ENCODE results near the gene POU2F2. TPM values are rescaled to one million over a fixed set of nuclear protein-coding genes. Genes with fewer than 3 reads are reported as not detected.

The POU2F2 gene
- total and polyA plus RNA-seq, 10 of the 15 experiments (the other 5 are each of a cell fraction or from before 2014, with no cell fraction given): 4.4 to 62.4 (median 37.9) TPM

- BruUV-seq (replicated peaks): no TSS peak
These were observed 66.0 kb downstream of the POU2F2 start for GRCh38 chr19:42066075-42066754.

DNA sequence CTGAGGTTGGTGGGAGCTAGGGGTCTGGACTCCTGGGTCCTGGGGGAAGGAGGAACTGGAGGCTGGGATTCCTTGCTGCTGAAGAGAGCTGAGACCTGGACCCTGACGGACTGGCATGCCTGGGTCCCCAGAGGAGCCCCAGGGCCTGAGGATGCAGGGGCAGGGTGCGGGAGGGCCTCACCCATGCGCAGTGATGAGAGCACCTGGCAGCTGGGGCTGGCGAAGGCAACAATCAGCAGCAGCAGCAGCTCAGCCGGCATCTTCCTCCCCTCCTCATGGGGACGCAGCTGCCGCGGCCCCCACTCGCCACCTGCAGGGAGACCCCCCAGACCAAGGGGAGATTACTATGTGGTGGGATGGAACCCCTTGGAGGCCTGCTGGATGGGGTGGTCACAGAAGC, 66.7 kb downstream of the POU2F2 start:
- CTCF ChIA-PET: interaction anchor here (1.0 kb wide), 1 partner anchor 373 kb away, joined by 3 read pairs; no protein-coding TSS in a partner anchor
- Histone ChIP-seq H4K20me1 (ENCODE audit: control insufficient read depth, insufficient read depth) (no peaks in the 10 kb centered on the region), H3K79me2 (ENCODE audit: control insufficient read depth, insufficient read depth, low read length) (no peaks in the 10 kb centered on the region), H3K4me1 (ENCODE audit: control insufficient read depth, insufficient read depth, low read length) (no peaks in the 10 kb centered on the region), H3K27me3 (replicated peaks in 1 of 2; ENCODE audit: control insufficient read depth in 2 of 2, insufficient read depth in 2 of 2, low read length in 1 of 2) (peaks cover 15 to 16% of the 10 kb centered on the region in 2 experiments), H3K4me2 (ENCODE audit: control insufficient read depth, insufficient read depth) (no peak overlapping the region), H3K4me3 (no peak overlapping the region), H3K36me3 (ENCODE audit: control insufficient read depth in 2 of 2, insufficient read depth in 2 of 2, low read length in 1 of 2) (no peaks in the 10 kb centered on the region), H2AFZ (ENCODE audit: control insufficient read depth, low read depth, low read length) (no peak overlapping the region), H3K9me3 (replicated peaks; ENCODE audit: control insufficient read depth, insufficient read depth, low read length) (no peaks in the 10 kb centered on the region), H3K27ac (ENCODE audit: control insufficient read depth, insufficient read depth) (no peak overlapping the region), H3K9ac (ENCODE audit: control insufficient read depth, insufficient read depth, low read length) (no peak overlapping the region)
- in situ Hi-C loops (cut with MboI) (no loop called here), intact Hi-C loops (cut with micrococcal nuclease; ENCODE audit: unreplicated experiment) (no loop called here)
- RAD21 ChIA-PET (ENCODE audit: unreplicated experiment): no interaction called here
- POLR2A ChIA-PET: interaction anchor here (0.6 kb wide), 1 partner anchor 164 kb away, joined by 3 read pairs; no protein-coding TSS in a partner anchor
- SMC1A ChIA-PET (ENCODE audit: uncharacterized antibody, unreplicated experiment): no interaction called here
- DNase-seq (ENCODE audit: low read depth, low spot score) (no peak), FAIRE-seq (no peak), ATAC-seq (no peak)
- no TSS peak for BruUV-seq (replicated peaks)
- WGBS (ENCODE audit: insufficient coverage, insufficient replicate concordance, low lambda C conversion rate, missing lambda C conversion rate): 54% methylated on average over 9 of the region's 9 CpGs
- TF ChIP-seq CREB1 (IDR thresholded peaks at IDR 0.05; ENCODE audit: low read depth) (no peak), CHD1 (IDR thresholded peaks at IDR 0.05; ENCODE audit: low read depth, low read length) (no peak), RELA (IDR thresholded peaks at IDR 0.05; ENCODE audit: borderline replicate concordance, partially characterized antibody) (no peak), SMARCA5 (IDR thresholded peaks at IDR 0.05) (no peak), CEBPB (IDR thresholded peaks at IDR 0.05; ENCODE audit: borderline replicate concordance in 1 of 2, low read depth in 2 of 2, low read length in 2 of 2) (no peak), FOXK2 (IDR thresholded peaks at IDR 0.05) (no peak), ZBED1 (IDR thresholded peaks at IDR 0.05; ENCODE audit: borderline replicate concordance) (no peak), RAD21 (IDR thresholded peaks at IDR 0.05; ENCODE audit: insufficient read depth, low read depth, low read length) (no peak), NFIC (IDR thresholded peaks at IDR 0.05; ENCODE audit: low read depth, low read length) (no peak), HDAC6 (IDR thresholded peaks at IDR 0.05; ENCODE audit: unreplicated experiment) (no peak), STAT3 (IDR thresholded peaks at IDR 0.05; ENCODE audit: low read depth, low read length) (no peak), SUZ12 (IDR thresholded peaks at IDR 0.05; ENCODE audit: unreplicated experiment) (no peak), WRNIP1 (IDR thresholded peaks at IDR 0.05; ENCODE audit: borderline replicate concordance, low read depth, low read length) (no peak), RBBP5 (conservative IDR thresholded peaks at IDR 0.05) (no peak), TAF1 (IDR thresholded peaks at IDR 0.05; ENCODE audit: borderline replicate concordance, low read depth, low read length) (no peak), TCF7 (IDR thresholded peaks at IDR 0.05; ENCODE audit: borderline replicate concordance) (no peak)
- TF ChIP-seq, protein P1, sequence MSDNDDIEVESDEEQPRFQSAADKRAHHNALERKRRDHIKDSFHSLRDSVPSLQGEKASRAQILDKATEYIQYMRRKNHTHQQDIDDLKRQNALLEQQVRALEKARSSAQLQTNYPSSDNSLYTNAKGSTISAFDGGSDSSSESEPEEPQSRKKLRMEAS (IDR thresholded peaks at IDR 0.05; ENCODE audit: low read depth, low read length): no peak

More at GRCh38 chr19:42066075-42066754, 66.0 kb downstream of the POU2F2 start:
- CTCF ChIA-PET: interaction anchor here (1.0 kb wide), 1 partner anchor 372 kb away, joined by 3 read pairs; no protein-coding TSS in a partner anchor
- no peaks in the 10 kb centered on the region for H3K9me3 ChIP-seq (replicated peaks; ENCODE audit: control insufficient read depth, insufficient read depth, low read length)
- H3K79me2 ChIP-seq (ENCODE audit: control insufficient read depth, insufficient read depth, low read length): no peaks in the 10 kb centered on the region
- POLR2A ChIA-PET: interaction anchor here (0.6 kb wide), 1 partner anchor 165 kb away, joined by 3 read pairs; no protein-coding TSS in a partner anchor
- H2AFZ ChIP-seq (ENCODE audit: control insufficient read depth, low read depth, low read length): no peak overlapping the region
- FAIRE-seq: no peak
- no peak overlapping the region for H3K9ac ChIP-seq (ENCODE audit: control insufficient read depth, insufficient read depth, low read length)
- no peak overlapping the region for H3K4me2 ChIP-seq (ENCODE audit: control insufficient read depth, insufficient read depth)
- whole genome bisulfite sequencing (ENCODE audit: insufficient coverage, insufficient replicate concordance, low lambda C conversion rate, missing lambda C conversion rate): 10% methylated on average over 9 of the region's 9 CpGs
- TF ChIP-seq IKZF1 (conservative IDR thresholded peaks at IDR 0.05): no peak
- TF ChIP-seq EED (IDR thresholded peaks at IDR 0.05; ENCODE audit: low read depth): no peak
- TF ChIP-seq DPF2 (IDR thresholded peaks at IDR 0.05): no peak
- TF ChIP-seq RFX5 (IDR thresholded peaks at IDR 0.05; ENCODE audit: low read depth, low read length): peak; percentile 83; the same call in 1 of the 2 replicates
- TF ChIP-seq BMI1 (IDR thresholded peaks at IDR 0.05; ENCODE audit: borderline replicate concordance): peak; percentile 84
- TF ChIP-seq FOS (IDR thresholded peaks at IDR 0.05; ENCODE audit: borderline replicate concordance, extremely low read depth, insufficient read length): no peak
- TF ChIP-seq NFYB (IDR thresholded peaks at IDR 0.05; ENCODE audit: insufficient read depth, low read depth, low read length): no peak
- no peak for TF ChIP-seq RBBP5 (conservative IDR thresholded peaks at IDR 0.05)
- peaks cover 15 to 17% of the 10 kb centered on the region in 2 experiments for H3K27me3 ChIP-seq (replicated peaks in 1 of 2; ENCODE audit: control insufficient read depth in 2 of 2, insufficient read depth in 2 of 2, low read length in 1 of 2)
- no peak overlapping the region for H3K4me3 ChIP-seq
- in situ Hi-C loops (cut with MboI): no loop called here
- no peaks in the 10 kb centered on the region for H3K36me3 ChIP-seq (ENCODE audit: control insufficient read depth in 2 of 2, insufficient read depth in 2 of 2, low read length in 1 of 2)
- RAD21 ChIA-PET (ENCODE audit: unreplicated experiment): interaction anchor here (0.6 kb wide), 1 partner anchor 191 kb away, joined by 3 read pairs; no protein-coding TSS in a partner anchor
- intact Hi-C loops (cut with micrococcal nuclease; ENCODE audit: unreplicated experiment): no loop called here
- no peak for DNase-seq (ENCODE audit: low read depth, low spot score)
- ATAC-seq: peak; percentile 49; the same call in 1 of the 3 replicates
- SMC1A ChIA-PET (ENCODE audit: uncharacterized antibody, unreplicated experiment): no interaction called here
- no peaks in the 10 kb centered on the region for H3K4me1 ChIP-seq (ENCODE audit: control insufficient read depth, insufficient read depth, low read length)
- H3K27ac ChIP-seq (ENCODE audit: control insufficient read depth, insufficient read depth): no peak overlapping the region
- H4K20me1 ChIP-seq (ENCODE audit: control insufficient read depth, insufficient read depth): no peaks in the 10 kb centered on the region

Measured in GM12878 (cell line).